HEK293 (cell line): ENCODE results near the gene SNAP91.

Experiments used
- CTCF ChIA-PET: fragments of 350-600 bp; formaldehyde crosslinking; extraction: SDS; loops from one replicate; lab custom pipeline; 2021; ENCODE audit warnings: antibody characterized with exemption; lab: Yijun Ruan, JAX
- POLR2A ChIA-PET: fragments of 300-600 bp; formaldehyde crosslinking; extraction: SDS; loops from one replicate; lab custom pipeline; 2020; ENCODE audit warnings: antibody characterized with exemption, inconsistent platforms; lab: Yijun Ruan, JAX
- H3K27ac ChIP-seq: fragments of 200-500 bp; sonication (Bioruptor generic); 2 replicates; pipeline ENCODE4 v1.5.1; 2014; ENCODE audit warnings: low read depth, low read length, control low read depth, inconsistent platforms; ENCODE audit errors: extremely low read depth
- H3K36me3 ChIP-seq, 2 experiments: fragments of 200-500 bp in 1 of 2; sonication (Bioruptor generic) in 1 of 2; 1 replicate in 1 of 2; 2 replicates in 1 of 2; pipeline ENCODE4 v1.5.1; 2014 to 2017; ENCODE audit warnings: inconsistent platforms in 2 of 2, low read length in 2 of 2; ENCODE audit not compliant: control insufficient read depth in 2 of 2, insufficient read depth in 1 of 2
- H3K4me1 ChIP-seq: fragments of 200-500 bp; sonication (Bioruptor generic); 2 replicates; pipeline ENCODE4 v1.5.1; 2014; ENCODE audit warnings: mild to moderate bottlenecking, low read length, inconsistent platforms; ENCODE audit not compliant: control insufficient read depth, insufficient read depth
- H3K4me3 ChIP-seq: 2 replicates; pipeline ENCODE4 v1.5.1; 2011; ENCODE audit warnings: low read depth, mild to moderate bottlenecking, control low read depth, low read length, moderate library complexity
- H3K9me3 ChIP-seq: fragments of 200-500 bp; sonication (Bioruptor generic); 2 replicates; pipeline ENCODE4 v1.5.1; 2014; ENCODE audit warnings: low read depth, low read length, inconsistent platforms; ENCODE audit not compliant: control insufficient read depth, insufficient read depth
- GLI2 ChIP-seq: fragments of 450-650 bp; formaldehyde crosslinking; IDR thresholded peaks from 2 replicates; pipeline ENCODE4; 2017; ENCODE audit warnings: missing biosample characterization, missing genetic modification characterization, low read depth, borderline replicate concordance
- HOXA7 ChIP-seq: sonication (generic); formaldehyde crosslinking; IDR thresholded peaks from 2 replicates; pipeline ENCODE4 v1.8.1; 2022; ENCODE audit warnings: missing genetic modification reagents, borderline replicate concordance
- KLF7 ChIP-seq: fragments of 450-650 bp; formaldehyde crosslinking; IDR thresholded peaks from 2 replicates; pipeline ENCODE4 v1.5.1; 2016; ENCODE audit warnings: missing biosample characterization, missing genetic modification characterization, borderline replicate concordance
- PRDM1 ChIP-seq: fragments of 450-650 bp; formaldehyde crosslinking; IDR thresholded peaks from 2 replicates; pipeline ENCODE4; 2016; ENCODE audit warnings: missing biosample characterization, missing genetic modification characterization
- TCF7L2 ChIP-seq: IDR thresholded peaks from 2 replicates; pipeline ENCODE4 v1.6.1; 2011; ENCODE audit warnings: low read depth, mild to moderate bottlenecking, inconsistent platforms, low read length, moderate library complexity, borderline replicate concordance
- YY2 ChIP-seq: fragments of 450-650 bp; formaldehyde crosslinking; IDR thresholded peaks from 2 replicates; pipeline ENCODE4 v1.5.1; 2016; ENCODE audit warnings: missing biosample characterization, missing genetic modification characterization
- ZBTB48 ChIP-seq: fragments of 450-650 bp; formaldehyde crosslinking; IDR thresholded peaks from 2 replicates; pipeline ENCODE4 v1.5.1; 2016; ENCODE audit warnings: missing biosample characterization, missing genetic modification characterization
- ZBTB7A ChIP-seq: fragments of 450-650 bp; formaldehyde crosslinking; IDR thresholded peaks from 2 replicates; pipeline ENCODE4 v1.5.1; 2016; ENCODE audit warnings: low read depth, missing biosample characterization, missing genetic modification characterization
- ZNF239 ChIP-seq: fragments of 450-650 bp; formaldehyde crosslinking; IDR thresholded peaks from 2 replicates; pipeline ENCODE4 v1.5.1; 2016; ENCODE audit warnings: missing biosample characterization, missing genetic modification characterization
- ZNF266 ChIP-seq: fragments of 450-650 bp; formaldehyde crosslinking; IDR thresholded peaks from 2 replicates; pipeline ENCODE4 v1.5.1; 2016; ENCODE audit warnings: missing biosample characterization, missing genetic modification characterization, low read depth
- ZNF311 ChIP-seq: fragments of 450-650 bp; formaldehyde crosslinking; IDR thresholded peaks from 2 replicates; pipeline ENCODE4 v1.5.1; 2017; ENCODE audit warnings: missing biosample characterization, missing genetic modification characterization, borderline replicate concordance
- ZNF341 ChIP-seq: fragments of 450-650 bp; formaldehyde crosslinking; IDR thresholded peaks from 2 replicates; pipeline ENCODE4; 2016; ENCODE audit warnings: low read depth, missing biosample characterization, missing genetic modification characterization
- ZNF37A ChIP-seq: fragments of 450-650 bp; IDR thresholded peaks from 2 replicates; pipeline ENCODE4 v1.5.1; 2018; ENCODE audit warnings: missing biosample characterization, missing genetic modification characterization
- ZNF433 ChIP-seq: fragments of 450-650 bp; formaldehyde crosslinking; IDR thresholded peaks from 2 replicates; pipeline ENCODE4 v1.5.1; 2016; ENCODE audit warnings: missing biosample characterization, missing genetic modification characterization, low read depth
- ZNF514 ChIP-seq: fragments of 450-650 bp; formaldehyde crosslinking; IDR thresholded peaks from 2 replicates; pipeline ENCODE4 v1.5.1; 2016; ENCODE audit warnings: missing biosample characterization, missing genetic modification characterization
- ZNF549 ChIP-seq: fragments of 450-650 bp; IDR thresholded peaks from 2 replicates; pipeline ENCODE4 v1.5.1; 2018; ENCODE audit warnings: missing biosample characterization, missing genetic modification characterization, mild to moderate bottlenecking, inconsistent platforms, moderate library complexity
- ZNF571 ChIP-seq: fragments of 450-650 bp; formaldehyde crosslinking; IDR thresholded peaks from 2 replicates; pipeline ENCODE4 v1.5.0; 2017; ENCODE audit warnings: missing biosample characterization, missing genetic modification characterization
- ZNF670 ChIP-seq: fragments of 450-650 bp; formaldehyde crosslinking; IDR thresholded peaks from 2 replicates; pipeline ENCODE4 v1.5.1; 2016; ENCODE audit warnings: missing biosample characterization, missing genetic modification characterization, low read depth
- ZNF707 ChIP-seq: fragments of 450-650 bp; formaldehyde crosslinking; IDR thresholded peaks from 2 replicates; pipeline ENCODE4 v1.5.1; 2016; ENCODE audit warnings: missing biosample characterization, missing genetic modification characterization
- ZNF747 ChIP-seq: fragments of 450-650 bp; formaldehyde crosslinking; IDR thresholded peaks from 2 replicates; pipeline ENCODE4 v1.5.1; 2016; ENCODE audit warnings: missing biosample characterization, missing genetic modification characterization
- ZXDB ChIP-seq: fragments of 450-650 bp; formaldehyde crosslinking; IDR thresholded peaks from 2 replicates; pipeline ENCODE4 v1.5.1; 2016; ENCODE audit warnings: missing biosample characterization, missing genetic modification characterization
- TF ChIP-seq, protein P1 (sequence below): fragments of 450-650 bp; IDR thresholded peaks from 2 replicates; pipeline ENCODE4 v1.5.1; 2018; ENCODE audit warnings: missing biosample characterization, missing genetic modification characterization
- TF ChIP-seq, protein P2 (sequence below): fragments of 450-650 bp; formaldehyde crosslinking; conservative IDR thresholded peaks from 2 replicates; pipeline ENCODE4 v1.5.1; 2016; ENCODE audit warnings: low read depth, missing biosample characterization, missing genetic modification characterization
- TF ChIP-seq, protein P3 (sequence below): fragments of 450-650 bp; formaldehyde crosslinking; IDR thresholded peaks from 2 replicates; pipeline ENCODE4 v1.5.1; 2017; ENCODE audit warnings: missing biosample characterization, missing genetic modification characterization

Gene SNAP91

DNA sequence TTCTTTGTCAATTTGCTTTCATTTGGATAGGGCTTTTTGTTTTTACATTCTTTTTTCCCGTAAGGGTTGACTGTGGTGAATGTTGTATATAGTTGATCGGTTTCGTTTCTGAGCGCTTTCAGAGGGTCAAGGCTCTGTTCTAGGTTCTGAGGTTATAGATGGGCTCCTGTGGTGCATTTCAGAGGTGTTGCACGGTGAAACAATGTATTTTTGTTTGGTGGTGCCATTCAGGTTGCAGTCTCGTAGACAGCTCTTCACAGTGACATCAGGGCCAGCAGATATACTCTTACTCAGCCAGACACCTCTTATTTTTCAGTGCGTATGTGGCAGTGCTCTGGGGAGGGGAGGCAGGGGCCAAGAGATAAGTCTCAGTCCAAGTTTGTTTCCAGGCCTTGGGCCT lies 72.1 kb downstream of the SNAP91 start:
- POLR2A ChIA-PET, result no interaction called here
- no peak overlapping the region for H3K4me3 ChIP-seq
- H3K4me1 ChIP-seq, result no peaks in the 10 kb centered on the region
- TF ChIP-seq ZNF707, result no peak
- no peak for TF ChIP-seq ZXDB (tag by site-specific recombination)
- TF ChIP-seq, protein P1, sequence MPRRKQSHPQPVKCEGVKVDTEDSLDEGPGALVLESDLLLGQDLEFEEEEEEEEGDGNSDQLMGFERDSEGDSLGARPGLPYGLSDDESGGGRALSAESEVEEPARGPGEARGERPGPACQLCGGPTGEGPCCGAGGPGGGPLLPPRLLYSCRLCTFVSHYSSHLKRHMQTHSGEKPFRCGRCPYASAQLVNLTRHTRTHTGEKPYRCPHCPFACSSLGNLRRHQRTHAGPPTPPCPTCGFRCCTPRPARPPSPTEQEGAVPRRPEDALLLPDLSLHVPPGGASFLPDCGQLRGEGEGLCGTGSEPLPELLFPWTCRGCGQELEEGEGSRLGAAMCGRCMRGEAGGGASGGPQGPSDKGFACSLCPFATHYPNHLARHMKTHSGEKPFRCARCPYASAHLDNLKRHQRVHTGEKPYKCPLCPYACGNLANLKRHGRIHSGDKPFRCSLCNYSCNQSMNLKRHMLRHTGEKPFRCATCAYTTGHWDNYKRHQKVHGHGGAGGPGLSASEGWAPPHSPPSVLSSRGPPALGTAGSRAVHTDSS, result no peak
- no peak for TF ChIP-seq ZNF670 (tag by site-specific recombination)
- TF ChIP-seq ZNF433 (tag by site-specific recombination), result no peak
- TF ChIP-seq HOXA7 (CRISPR knock-in tag), result no peak
- no peak for TF ChIP-seq YY2 (tag by site-specific recombination)
- TF ChIP-seq ZNF747, result no peak
- no peak for TF ChIP-seq ZNF239 (tag by site-specific recombination)
- CTCF ChIA-PET, result interaction anchor here (0.7 to 1.0 kb wide), 3 partner anchors 26 to 1552 kb away, joined by 3 to 4 read pairs (median 3); no protein-coding TSS in a partner anchor
- no peak overlapping the region for H3K27ac ChIP-seq
- H3K9me3 ChIP-seq, result no peaks in the 10 kb centered on the region
- H3K36me3 ChIP-seq, result no peaks in the 10 kb centered on the region

DNA sequence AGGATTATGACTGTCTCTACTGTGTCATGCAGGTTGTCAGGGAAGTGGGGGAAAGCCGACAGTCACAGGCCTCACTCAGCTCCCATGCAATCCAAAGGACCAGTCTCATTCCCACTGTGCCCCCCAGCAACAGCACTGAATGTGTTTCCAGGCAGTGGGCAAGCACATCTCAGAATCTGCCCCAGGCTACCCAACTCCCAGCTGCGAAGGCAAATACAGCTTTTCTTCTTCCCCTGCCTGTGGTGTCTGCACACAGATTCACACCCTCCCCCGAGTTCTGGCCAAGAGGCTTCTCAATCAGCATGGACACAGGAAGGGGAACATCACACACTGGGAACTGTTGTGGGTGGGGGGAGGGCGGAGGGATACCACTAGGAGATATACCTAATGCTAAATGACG lies 75.3 kb downstream of the SNAP91 start:
- H3K27ac ChIP-seq, result no peak overlapping the region
- CTCF ChIA-PET, result interaction anchor here (3.8 kb wide), 1 partner anchor 18 kb away, joined by 14 read pairs; no protein-coding TSS in a partner anchor
- H3K4me3 ChIP-seq, result no peak overlapping the region
- H3K4me1 ChIP-seq, result no peaks in the 10 kb centered on the region
- TF ChIP-seq TCF7L2, result no peak
- TF ChIP-seq ZNF37A (tag by site-specific recombination), result no peak
- no peak for TF ChIP-seq ZBTB48
- no peak for TF ChIP-seq ZNF341 (tag by site-specific recombination)
- TF ChIP-seq, protein P2, sequence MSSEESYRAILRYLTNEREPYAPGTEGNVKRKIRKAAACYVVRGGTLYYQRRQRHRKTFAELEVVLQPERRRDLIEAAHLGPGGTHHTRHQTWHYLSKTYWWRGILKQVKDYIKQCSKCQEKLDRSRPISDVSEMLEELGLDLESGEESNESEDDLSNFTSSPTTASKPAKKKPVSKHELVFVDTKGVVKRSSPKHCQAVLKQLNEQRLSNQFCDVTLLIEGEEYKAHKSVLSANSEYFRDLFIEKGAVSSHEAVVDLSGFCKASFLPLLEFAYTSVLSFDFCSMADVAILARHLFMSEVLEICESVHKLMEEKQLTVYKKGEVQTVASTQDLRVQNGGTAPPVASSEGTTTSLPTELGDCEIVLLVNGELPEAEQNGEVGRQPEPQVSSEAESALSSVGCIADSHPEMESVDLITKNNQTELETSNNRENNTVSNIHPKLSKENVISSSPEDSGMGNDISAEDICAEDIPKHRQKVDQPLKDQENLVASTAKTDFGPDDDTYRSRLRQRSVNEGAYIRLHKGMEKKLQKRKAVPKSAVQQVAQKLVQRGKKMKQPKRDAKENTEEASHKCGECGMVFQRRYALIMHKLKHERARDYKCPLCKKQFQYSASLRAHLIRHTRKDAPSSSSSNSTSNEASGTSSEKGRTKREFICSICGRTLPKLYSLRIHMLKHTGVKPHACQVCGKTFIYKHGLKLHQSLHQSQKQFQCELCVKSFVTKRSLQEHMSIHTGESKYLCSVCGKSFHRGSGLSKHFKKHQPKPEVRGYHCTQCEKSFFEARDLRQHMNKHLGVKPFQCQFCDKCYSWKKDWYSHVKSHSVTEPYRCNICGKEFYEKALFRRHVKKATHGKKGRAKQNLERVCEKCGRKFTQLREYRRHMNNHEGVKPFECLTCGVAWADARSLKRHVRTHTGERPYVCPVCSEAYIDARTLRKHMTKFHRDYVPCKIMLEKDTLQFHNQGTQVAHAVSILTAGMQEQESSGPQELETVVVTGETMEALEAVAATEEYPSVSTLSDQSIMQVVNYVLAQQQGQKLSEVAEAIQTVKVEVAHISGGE (tag by site-specific recombination), result no peak
- TF ChIP-seq ZBTB7A (tag by site-specific recombination), result no peak
- TF ChIP-seq ZNF514 (tag by site-specific recombination), result no peak
- no peak for TF ChIP-seq KLF7
- TF ChIP-seq ZNF266 (tag by site-specific recombination), result no peak
- no peak for TF ChIP-seq ZNF571 (tag by site-specific recombination)
- no peak for TF ChIP-seq GLI2 (tag by site-specific recombination)
- no peaks in the 10 kb centered on the region for H3K9me3 ChIP-seq
- POLR2A ChIA-PET, result no interaction called here
- no peaks in the 10 kb centered on the region for H3K36me3 ChIP-seq

DNA sequence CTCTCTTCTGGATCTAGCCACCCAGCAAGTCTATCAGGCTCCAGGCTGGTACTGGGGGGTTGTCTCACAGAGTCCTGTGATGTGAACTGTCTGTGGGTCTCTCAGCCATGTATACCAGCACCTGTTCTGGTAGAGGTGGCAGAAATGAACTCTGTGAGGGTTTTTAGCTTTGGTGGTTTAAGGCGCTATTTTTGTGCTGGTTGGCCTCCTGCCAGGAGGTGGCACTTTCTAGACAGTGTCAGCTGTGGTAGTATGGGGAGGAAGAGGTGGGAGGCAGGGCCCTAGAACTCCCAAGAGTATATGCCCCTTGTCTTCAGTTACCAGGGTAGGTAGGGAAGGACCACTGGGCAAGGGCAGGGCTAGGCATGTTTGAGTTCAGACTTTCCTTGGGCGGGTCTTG lies 75.8 kb downstream of the SNAP91 start:
- no peaks in the 10 kb centered on the region for H3K4me1 ChIP-seq
- H3K4me3 ChIP-seq, result no peak overlapping the region
- CTCF ChIA-PET, result interaction anchor here (3.8 kb wide), 1 partner anchor 18 kb away, joined by 14 read pairs; no protein-coding TSS in a partner anchor
- POLR2A ChIA-PET, result no interaction called here
- no peaks in the 10 kb centered on the region for H3K36me3 ChIP-seq
- H3K9me3 ChIP-seq, result no peaks in the 10 kb centered on the region
- no peak overlapping the region for H3K27ac ChIP-seq
- TF ChIP-seq ZNF266 (tag by site-specific recombination), result no peak
- no peak for TF ChIP-seq ZNF549
- TF ChIP-seq, protein P3, sequence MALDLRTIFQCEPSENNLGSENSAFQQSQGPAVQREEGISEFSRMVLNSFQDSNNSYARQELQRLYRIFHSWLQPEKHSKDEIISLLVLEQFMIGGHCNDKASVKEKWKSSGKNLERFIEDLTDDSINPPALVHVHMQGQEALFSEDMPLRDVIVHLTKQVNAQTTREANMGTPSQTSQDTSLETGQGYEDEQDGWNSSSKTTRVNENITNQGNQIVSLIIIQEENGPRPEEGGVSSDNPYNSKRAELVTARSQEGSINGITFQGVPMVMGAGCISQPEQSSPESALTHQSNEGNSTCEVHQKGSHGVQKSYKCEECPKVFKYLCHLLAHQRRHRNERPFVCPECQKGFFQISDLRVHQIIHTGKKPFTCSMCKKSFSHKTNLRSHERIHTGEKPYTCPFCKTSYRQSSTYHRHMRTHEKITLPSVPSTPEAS (tag by site-specific recombination), result no peak
- TF ChIP-seq, protein P2 (tag by site-specific recombination), result no peak
- no peak for TF ChIP-seq PRDM1 (tag by site-specific recombination)
- no peak for TF ChIP-seq ZNF311 (tag by site-specific recombination)
